ENCODE data around the gene JAZF1. TPM values are rescaled to one million over a fixed set of nuclear protein-coding genes. Genes with fewer than 3 reads are reported as not detected.
"Not testable (repeated sequence)": the region's sequence is repeated elsewhere in the genome, so short reads cannot be mapped to it uniquely, and the experiment has no call there.

Gene JAZF1
- total RNA-seq, 1 donor from 2014 or later: 3.6 TPM

- TF ChIP-seq CTCF (conservative IDR thresholded peaks at IDR 0.05; ENCODE audit: low read depth, low read length): no peak
- H3K4me3 ChIP-seq (ENCODE audit: low read depth, low read length): no peak overlapping the region
- DNase-seq (ENCODE audit: low read depth): no peak
These were observed 313.5 kb downstream of the JAZF1 start for GRCh38 chr7:27866828-27867672.

- TF ChIP-seq CTCF (conservative IDR thresholded peaks at IDR 0.05; ENCODE audit: low read depth, low read length): no peak
- DNase-seq (ENCODE audit: low read depth): no peak
- no peak overlapping the region for H3K4me3 ChIP-seq (ENCODE audit: low read depth, low read length)
These were observed 314.3 kb downstream of the JAZF1 start for GRCh38 chr7:27866256-27866655.

- no peak overlapping the region for H3K4me3 ChIP-seq (ENCODE audit: low read depth, low read length)
- no peak for DNase-seq (ENCODE audit: low read depth)
- no peak for TF ChIP-seq CTCF (conservative IDR thresholded peaks at IDR 0.05; ENCODE audit: low read depth, low read length)
These were observed 316.7 kb downstream of the JAZF1 start for GRCh38 chr7:27863880-27864279.

DNA sequence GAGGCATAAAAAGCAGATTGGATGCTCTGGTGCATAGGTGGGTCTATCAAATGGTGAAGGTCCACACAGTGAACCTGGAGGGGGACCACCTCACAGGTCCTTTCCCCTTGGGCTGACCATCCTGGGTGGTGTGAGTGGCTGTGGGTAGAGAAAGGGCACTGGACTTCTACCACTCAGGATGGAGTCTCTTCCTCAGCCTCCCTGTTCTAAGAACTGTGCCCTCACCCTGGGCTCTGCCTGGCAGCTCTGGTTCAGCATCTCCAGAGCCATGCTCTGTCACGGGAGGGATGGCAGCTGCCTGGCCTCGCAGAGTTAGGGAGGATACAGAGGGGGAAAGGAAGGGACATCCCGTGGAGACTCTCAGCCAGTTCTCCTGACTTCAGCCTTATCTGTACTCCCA is 318.8 kb downstream of the JAZF1 start:
- H3K4me3 ChIP-seq (ENCODE audit: low read depth, low read length): no peak overlapping the region
- no peak for DNase-seq (ENCODE audit: low read depth)
- no peak for TF ChIP-seq CTCF (conservative IDR thresholded peaks at IDR 0.05; ENCODE audit: low read depth, low read length)

- H3K4me3 ChIP-seq (ENCODE audit: low read depth, low read length): no peak overlapping the region
- no peak for DNase-seq (ENCODE audit: low read depth)
- no peak for TF ChIP-seq CTCF (conservative IDR thresholded peaks at IDR 0.05; ENCODE audit: low read depth, low read length)
These were observed 319.8 kb downstream of the JAZF1 start for GRCh38 chr7:27860800-27861199.

GRCh38 chr7:27856703-27857485 is 323.7 kb downstream of the JAZF1 start:
- DNase-seq (ENCODE audit: low read depth); H3K4me3 ChIP-seq (ENCODE audit: low read depth, low read length): not testable (repeated sequence)

- no peak for DNase-seq (ENCODE audit: low read depth)
- no peak for TF ChIP-seq CTCF (conservative IDR thresholded peaks at IDR 0.05; ENCODE audit: low read depth, low read length)
These were observed 330.1 kb downstream of the JAZF1 start for GRCh38 chr7:27850531-27850930.

More at GRCh38 chr7:27850531-27850930, 330.1 kb downstream of the JAZF1 start:
- H3K4me3 ChIP-seq (ENCODE audit: low read depth, low read length): no peak overlapping the region
